Stimulated activated CD8-positive, alpha-beta memory T cell treated with anti-CD3 and anti-CD28 coated beads, Interleukin-12 subunit alpha, Interleukin-12 subunit beta, amount 100 ng/mL, for 4 hours (primary cell): ENCODE data around the gene KMT2B.

Source experiments
- DNase-seq: peaks from one replicate; pipeline ENCODE4 v3.0.0-alpha.2; 2020; ENCODE audit warnings: low read depth

The KMT2B gene

GRCh38 chr19:35777961-35778360 lies 60.2 kb downstream of the KMT2B start:
- no peak for DNase-seq

- no peak for DNase-seq
Measured at GRCh38 chr19:35779033-35779432, 61.2 kb downstream of the KMT2B start.

- DNase-seq, result no peak
Measured at GRCh38 chr19:35780058-35780457, 62.3 kb downstream of the KMT2B start.

GRCh38 chr19:35780717-35781116 lies 62.9 kb downstream of the KMT2B start:
- DNase-seq, result no peak

GRCh38 chr19:35781650-35782049 lies 63.8 kb downstream of the KMT2B start:
- DNase-seq, result no peak

- DNase-seq, result no peak
Measured at GRCh38 chr19:35782589-35782988, 64.8 kb downstream of the KMT2B start.

GRCh38 chr19:35783469-35784434 lies 65.9 kb downstream of the KMT2B start:
- DNase-seq, result no peak

GRCh38 chr19:35784503-35785338 lies 66.9 kb downstream of the KMT2B start:
- no peak for DNase-seq

- DNase-seq, result no peak
Measured at GRCh38 chr19:35785339-35785627, 67.5 kb downstream of the KMT2B start.

- no peak for DNase-seq
Measured at GRCh38 chr19:35786299-35787160, 68.7 kb downstream of the KMT2B start.

- DNase-seq, result no peak
Measured at GRCh38 chr19:35787227-35787799, 69.5 kb downstream of the KMT2B start.
